Activated naive CD4-positive, alpha-beta T cell treated with Interleukin-2 at 50 U/mL for 16 hours (primary cell): ENCODE results near the gene RPAP3.

Experiments
- DNase-seq: peaks from one replicate; pipeline ENCODE4 v3.0.0-alpha.2; 2020

RPAP3 gene, protein sequence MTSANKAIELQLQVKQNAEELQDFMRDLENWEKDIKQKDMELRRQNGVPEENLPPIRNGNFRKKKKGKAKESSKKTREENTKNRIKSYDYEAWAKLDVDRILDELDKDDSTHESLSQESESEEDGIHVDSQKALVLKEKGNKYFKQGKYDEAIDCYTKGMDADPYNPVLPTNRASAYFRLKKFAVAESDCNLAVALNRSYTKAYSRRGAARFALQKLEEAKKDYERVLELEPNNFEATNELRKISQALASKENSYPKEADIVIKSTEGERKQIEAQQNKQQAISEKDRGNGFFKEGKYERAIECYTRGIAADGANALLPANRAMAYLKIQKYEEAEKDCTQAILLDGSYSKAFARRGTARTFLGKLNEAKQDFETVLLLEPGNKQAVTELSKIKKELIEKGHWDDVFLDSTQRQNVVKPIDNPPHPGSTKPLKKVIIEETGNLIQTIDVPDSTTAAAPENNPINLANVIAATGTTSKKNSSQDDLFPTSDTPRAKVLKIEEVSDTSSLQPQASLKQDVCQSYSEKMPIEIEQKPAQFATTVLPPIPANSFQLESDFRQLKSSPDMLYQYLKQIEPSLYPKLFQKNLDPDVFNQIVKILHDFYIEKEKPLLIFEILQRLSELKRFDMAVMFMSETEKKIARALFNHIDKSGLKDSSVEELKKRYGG

DNA sequence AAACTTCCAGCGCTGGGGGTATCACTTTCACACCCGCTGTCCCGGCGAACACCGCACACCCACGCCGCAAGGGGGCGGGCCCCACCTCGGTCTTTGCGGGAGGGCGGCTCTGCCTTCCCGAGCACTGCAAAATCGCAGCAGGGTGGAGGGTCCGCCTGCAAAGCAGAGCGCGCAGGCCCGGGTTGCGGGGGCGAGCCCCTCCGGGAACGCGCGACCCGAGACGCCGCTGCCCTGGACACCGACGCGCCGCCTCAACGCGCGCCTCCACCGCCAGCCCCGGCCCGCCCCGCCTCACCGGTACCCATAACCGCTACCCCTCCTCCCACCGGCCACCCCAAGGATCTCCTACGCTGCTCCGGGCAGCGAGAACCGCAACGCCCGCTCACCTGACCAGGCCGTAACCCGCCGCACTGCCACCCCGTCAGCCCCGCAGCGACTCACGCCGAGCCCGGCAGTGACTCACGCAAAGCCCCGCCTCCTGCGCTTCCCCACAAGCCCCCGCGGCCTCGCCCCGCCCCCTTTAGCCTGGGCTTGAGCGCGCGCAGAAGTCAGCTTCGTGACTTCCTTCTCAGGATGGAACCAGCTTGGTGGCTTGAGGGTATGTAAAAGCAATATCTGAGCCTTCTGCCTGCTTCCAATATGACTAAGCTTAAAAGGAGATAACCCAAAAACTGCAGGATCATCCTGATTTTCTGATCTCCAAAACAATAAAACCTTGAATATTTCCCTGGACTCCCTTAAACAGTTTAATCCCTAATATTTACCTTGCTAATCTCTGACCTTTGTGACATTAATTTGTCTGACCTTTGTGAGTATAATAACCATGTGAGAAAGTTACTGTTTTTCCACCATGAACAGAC is at the start of gene RPAP3:
Gene RPAP3 (minus strand): TSS at position 465 of the 860 bp plus-strand sequence. CDS start 3,190 bp downstream, outside the sequence.
- DNase-seq = peak; percentile 98

GRCh38 chr12:47754881-47755280 is 49.1 kb upstream of the RPAP3 start:
- no peak for DNase-seq

GRCh38 chr12:47754126-47754525 is 48.3 kb upstream of the RPAP3 start:
- no peak for DNase-seq

DNA sequence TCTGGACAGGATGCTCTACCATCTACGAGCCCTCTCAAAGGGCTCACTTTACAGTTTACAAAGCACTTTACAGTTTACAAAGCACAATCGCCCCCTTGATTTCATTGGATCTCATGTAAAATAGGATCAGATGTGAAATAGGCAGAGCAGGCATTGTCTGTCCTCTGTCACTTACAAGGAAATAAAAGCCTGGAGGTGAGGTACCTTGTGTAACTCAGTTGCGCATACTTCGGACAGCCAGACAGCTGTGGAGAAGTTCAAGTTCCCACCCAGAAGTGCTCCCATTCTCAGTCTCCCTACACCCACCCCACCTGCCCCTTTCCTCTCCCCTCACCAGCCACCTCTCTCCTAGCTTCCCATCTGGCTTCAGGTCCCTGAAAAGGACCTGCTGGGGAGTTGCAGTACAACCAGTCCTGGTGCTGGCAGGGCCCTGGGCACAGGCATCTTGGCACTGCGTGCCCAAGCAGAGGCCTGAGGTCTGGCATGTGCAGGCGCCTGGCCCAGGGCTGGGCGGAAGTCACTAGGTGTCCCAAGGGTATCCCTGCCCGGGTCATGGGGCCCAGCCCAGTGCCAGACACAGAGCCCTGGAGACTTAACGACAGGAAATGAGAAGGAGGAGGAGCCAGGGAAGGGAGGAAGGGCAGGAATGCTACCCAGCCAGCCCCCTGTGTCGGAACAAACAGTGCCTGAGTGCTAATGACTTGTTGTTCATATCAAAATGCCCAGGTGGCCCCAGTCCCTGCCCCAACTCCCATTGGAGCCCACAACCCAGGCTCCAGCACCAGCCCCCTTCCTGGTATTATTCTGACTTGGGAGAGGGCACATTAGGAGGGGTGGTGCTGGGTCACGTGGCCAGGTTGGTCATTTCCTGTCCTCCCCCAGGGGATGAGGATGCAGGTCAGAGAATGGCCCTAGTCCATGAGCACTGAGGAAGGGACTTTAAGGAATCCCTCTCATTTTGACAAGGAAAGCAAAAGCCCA is 47.5 kb upstream of the RPAP3 start:
- DNase-seq = no peak

DNA sequence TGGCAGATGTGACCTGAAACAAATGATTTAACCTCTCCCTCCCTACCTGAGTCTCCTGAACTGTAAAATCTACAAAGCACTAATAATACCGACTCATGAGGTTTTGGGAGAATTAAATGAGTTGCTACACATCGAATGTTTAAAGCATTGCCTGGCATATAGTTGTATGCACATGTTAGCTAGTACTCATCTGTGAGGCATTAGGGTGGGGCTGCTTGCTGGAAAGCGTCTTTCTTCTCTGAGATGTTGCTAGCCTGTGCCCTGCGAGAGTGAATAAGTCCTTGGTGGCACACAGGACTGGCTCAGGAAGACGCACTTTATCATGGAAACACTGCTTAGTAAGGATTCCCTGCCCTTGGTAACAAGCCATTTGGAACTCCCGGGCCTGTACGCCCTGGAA is 46.7 kb upstream of the RPAP3 start:
- DNase-seq = no peak

DNA sequence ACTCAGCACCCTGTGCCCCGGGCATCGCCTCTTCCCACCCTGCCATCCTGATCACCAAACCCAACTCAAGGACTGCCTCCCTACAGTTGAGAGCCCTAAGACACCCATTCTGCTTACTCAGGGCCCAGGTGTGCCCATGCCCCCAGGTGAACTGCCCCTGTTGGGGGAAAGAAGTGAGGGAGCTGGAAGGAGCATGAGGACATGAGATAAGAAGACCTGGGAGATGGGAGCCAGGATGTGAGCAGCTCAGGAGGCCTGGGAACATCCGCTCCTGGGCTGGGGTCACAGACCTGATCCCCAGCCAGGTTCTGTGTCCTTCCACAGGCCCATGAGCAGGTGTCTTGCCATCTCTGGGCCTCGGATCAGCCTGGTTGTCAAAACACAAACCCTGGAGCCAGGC is 46.3 kb upstream of the RPAP3 start:
- DNase-seq = no peak

- DNase-seq = no peak
Measured at GRCh38 chr12:47751561-47751960, 45.7 kb upstream of the RPAP3 start.

- no peak for DNase-seq
Measured at GRCh38 chr12:47750916-47751470, 45.2 kb upstream of the RPAP3 start.

DNA sequence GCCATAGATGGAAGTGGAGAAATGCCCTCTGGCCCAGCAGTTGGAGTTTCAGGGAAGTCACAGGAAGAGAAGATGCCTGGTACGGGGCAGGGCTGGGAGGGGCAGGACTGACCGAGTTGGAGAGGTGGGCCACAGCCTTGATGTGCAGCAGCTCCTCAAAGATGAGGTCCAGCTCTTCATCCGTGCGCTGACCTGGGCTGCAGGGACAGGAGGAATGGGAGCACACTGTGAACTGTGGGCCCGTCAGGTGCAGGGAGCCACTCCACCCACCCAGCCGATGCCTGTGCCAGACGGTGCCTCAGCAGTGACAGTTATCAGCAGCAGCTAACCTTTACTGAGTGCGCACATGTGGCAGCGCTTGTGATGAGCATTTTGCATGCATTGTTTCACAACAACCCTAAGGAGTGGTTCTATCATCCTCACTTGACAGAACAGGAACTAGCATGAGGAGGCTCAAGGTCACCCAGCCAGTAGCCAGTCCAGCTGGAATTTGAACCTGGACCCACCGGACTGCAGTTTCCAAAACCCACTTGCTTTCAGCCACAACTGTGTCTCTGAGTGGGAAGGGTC is 44.5 kb upstream of the RPAP3 start:
- DNase-seq = no peak

GRCh38 chr12:47748899-47749298 is 43.1 kb upstream of the RPAP3 start:
- DNase-seq = no peak

GRCh38 chr12:47748507-47748828 is 42.6 kb upstream of the RPAP3 start:
- no peak for DNase-seq

GRCh38 chr12:47747596-47748506 is 42.0 kb upstream of the RPAP3 start:
- DNase-seq = no peak

DNA sequence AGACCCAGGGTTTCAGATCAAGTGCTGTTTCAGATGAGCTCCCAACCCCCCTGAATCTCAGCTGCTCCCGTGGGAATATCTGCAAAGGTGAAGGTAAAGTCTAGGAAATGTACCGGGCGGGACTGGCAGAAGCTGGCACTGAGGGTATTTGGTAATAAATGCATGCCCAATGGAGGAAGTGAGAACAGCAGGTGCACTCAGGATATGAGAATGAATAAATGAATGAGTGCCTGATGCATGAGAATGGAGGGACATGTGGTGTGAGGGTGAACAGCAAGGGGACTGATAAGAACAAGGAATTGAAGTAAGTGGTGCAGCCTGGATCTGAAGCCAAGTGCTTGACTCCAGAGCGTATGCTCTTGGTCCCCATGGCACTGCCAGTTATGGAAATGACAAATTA is 41.3 kb upstream of the RPAP3 start:
- no peak for DNase-seq

DNA sequence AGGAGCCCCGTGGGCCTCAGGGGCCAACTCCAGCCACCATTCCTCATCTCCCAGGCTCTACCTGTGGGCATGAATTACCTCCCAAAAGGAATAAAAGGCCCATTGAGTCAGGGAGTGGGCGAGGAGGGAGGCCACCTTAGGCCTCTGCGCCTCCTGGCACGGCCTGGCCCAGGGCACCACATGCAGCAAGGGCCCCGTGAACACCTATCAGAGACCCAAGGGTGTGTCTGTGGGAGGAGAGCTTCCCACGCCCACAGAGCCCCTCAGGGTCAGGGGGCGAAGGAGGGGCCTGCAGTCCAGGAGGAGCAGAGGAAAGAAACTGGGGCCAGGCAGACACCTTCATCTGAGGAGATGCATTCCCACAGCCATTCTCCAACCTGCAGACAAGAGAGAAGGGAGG is 40.7 kb upstream of the RPAP3 start:
- no peak for DNase-seq

DNA sequence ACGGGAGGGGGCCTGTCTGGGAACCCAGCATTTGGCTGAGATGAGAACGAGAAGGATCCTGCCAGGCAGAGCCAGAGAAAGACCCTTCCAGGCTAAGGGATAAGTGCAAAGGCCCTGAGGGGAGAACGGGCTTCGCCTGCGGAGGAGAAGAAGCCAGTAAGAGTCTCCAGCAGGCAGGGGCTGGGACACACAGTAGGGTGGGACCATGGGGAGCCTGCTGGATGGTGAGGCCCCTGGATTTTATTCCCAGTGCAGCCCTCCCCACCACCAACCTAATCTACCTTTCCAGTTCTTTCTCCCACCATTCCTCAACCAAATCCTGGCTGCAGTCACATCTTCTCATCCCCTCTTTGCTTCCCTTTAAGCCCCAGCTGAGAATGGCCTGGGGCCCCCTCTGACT is 40.2 kb upstream of the RPAP3 start:
- no peak for DNase-seq

GRCh38 chr12:47745485-47746041 is 39.7 kb upstream of the RPAP3 start:
- DNase-seq = no peak

GRCh38 chr12:47744778-47745436 is 39.1 kb upstream of the RPAP3 start:
- DNase-seq = no peak

DNA sequence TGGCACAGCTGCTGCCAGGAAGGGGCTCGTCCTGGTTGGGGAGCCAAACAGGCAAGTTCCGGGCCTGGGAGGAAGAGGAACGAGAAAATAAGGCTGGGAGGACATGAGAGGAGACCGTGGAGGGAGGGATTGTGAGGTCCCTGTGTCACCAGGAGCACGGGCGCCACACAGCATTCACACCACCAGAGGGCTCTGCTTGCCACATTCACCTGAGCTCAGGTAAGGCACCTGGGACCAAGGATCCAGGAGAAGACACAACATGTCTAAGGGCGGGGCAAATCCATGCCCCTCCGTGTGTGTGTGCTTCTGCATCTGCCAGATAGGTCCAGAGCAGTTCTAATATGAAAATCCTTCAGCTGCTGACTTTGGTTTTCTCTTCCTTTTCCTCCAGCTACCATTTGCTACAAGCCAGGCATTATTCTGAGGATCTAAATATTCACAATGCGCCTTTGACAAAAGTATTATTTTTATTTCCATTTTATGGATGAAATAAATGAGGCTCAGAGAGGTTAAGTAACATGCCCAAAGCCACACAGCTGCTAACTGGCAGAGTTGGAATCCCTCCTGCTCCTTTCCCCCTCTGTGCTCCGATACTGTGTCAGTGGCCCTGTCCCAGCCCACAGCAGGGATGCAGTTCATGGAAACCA is 38.3 kb upstream of the RPAP3 start:
- DNase-seq = peak; percentile 58

DNA sequence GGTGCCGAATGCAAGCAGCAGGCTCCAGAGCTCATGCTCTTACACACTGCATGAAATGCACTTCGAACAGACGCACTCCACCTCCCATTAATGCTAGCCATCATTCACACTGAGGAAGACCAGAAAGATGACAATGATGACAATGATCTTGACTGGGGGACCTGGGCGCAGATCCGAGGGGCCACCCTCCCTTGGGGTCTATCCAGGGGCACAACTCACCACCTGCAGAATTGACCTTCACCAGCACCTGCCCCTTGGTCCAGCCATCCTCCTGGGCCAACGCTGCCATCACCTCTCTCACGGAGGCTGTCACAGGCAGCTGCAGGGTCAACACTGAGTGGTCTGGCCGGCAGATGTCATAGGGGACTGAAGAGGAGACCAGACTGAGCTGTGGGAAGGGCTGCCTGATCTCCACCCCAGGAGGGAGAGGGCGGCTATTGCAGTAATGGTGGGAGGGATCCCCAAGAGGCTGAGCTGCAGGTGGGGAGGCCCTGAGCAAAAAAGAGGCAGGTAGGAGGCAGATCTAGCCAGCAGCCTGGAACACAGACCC is 37.6 kb upstream of the RPAP3 start:
- DNase-seq = no peak
